Activated CD8-positive, alpha-beta memory T cell treated with anti-CD3 and anti-CD28 coated beads, Interleukin-2, amount 50 U/mL, for 24 hours (primary cell): Measurements from ENCODE around the gene SP1.
A peak's percentile ranks its signal among the peaks of the same experiment; 100 is the strongest.
"Not testable (repeated sequence)": the region's sequence is repeated elsewhere in the genome, so short reads cannot be mapped to it uniquely, and the experiment has no call there.

ENCODE experiments used
- DNase-seq: peaks from one replicate; pipeline ENCODE4 v3.0.0-alpha.2; 2020; ENCODE audit errors: extremely low read depth

The SP1 gene

GRCh38 chr12:53358836-53359419, 21.0 kb upstream of the SP1 start:
- DNase-seq, result no peak

GRCh38 chr12:53361638-53362037, 18.3 kb upstream of the SP1 start:
- not testable (repeated sequence) for DNase-seq

DNA sequence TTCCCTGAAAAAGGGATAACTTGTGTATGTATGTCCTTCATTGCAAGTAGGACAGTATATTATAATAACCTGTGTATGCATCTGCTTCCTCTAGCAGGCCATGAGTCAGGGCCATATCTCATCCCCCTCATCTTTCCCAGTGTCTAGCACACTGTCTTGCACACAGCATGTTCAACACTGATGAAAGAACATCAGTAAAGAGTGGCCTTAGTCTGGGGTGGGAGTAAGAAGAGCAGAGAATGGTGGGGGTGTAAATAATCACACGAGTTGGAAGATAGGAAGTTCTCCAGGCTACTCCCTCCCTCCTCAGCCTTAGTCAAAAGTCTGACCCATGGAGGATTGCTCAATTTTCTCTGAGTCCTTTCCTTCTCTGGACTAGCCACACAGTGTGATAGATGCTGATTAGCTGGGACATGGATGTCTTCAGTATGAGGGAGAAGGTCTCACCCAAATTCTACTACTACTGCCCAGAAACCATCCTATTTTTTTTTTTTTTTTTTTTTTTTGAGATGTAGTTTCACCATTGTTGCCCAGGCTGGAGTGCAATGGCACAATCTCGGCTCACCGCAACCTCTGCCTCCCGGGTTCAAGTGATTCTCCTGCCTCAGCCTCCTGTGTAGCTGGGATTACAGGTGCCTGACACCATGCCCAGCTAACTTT, 14.6 kb upstream of the SP1 start:
- no peak for DNase-seq

DNA sequence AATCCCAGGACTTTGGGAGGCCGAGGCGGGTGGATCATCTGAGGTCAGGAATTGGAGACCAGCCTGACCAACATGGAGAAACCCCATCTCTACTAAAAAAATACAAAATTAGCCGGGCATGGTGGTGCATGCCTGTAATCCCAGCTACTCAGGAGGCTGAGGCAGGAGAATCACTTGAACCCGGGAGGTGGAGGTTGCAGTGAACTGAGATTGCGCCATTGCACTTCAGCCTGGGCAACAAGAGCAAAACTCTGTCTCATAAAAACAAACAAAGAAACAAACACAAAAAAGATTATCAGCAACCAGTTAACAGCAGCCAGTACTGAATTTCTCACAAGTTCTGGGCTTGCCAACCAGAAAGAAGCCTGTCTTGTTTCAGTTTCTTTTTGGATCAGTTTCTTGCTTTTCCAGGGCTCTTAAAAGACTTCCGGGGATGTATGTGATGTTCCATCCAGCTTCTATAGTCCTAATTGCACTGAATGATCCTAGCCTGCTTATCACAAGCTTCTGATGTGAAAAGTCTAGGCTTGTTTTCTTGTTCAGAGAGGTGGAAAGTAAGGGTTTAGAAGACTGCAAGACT, 6.3 kb upstream of the SP1 start:
- DNase-seq, result not testable (repeated sequence)

DNA sequence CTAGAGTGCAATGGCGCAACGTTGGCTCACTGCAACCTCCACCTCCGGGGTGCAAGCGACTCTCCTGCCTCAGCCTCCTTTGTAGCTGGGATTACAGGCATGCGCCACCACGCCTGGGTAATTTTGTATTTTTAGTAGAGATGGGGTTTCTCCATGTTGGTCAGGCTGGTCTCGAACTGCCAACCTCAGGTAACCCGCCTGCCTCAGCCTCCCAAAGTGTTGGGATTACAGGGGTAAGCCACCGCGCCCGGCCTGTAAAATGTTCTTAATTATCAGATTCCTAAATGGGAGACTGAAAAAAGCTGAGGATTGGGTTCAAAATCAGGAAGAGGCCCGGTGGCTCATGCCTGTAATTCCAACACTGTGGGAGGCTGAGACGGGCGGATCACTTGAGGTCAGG, 5.7 kb upstream of the SP1 start:
- not testable (repeated sequence) for DNase-seq

- no peak for DNase-seq
Measured at GRCh38 chr12:53376747-53377146, 3.2 kb upstream of the SP1 start.

GRCh38 chr12:53378222-53378621, 1.8 kb upstream of the SP1 start:
- no peak for DNase-seq

- no peak for DNase-seq
Measured at GRCh38 chr12:53378724-53379388, 1.1 kb upstream of the SP1 start.

- peak; percentile 96 for DNase-seq
Measured at GRCh38 chr12:53379389-53380103, 430 bp upstream of the SP1 start.

- no peak for DNase-seq
Measured at GRCh38 chr12:53380794-53381730, 1.1 kb downstream of the SP1 start.

DNA sequence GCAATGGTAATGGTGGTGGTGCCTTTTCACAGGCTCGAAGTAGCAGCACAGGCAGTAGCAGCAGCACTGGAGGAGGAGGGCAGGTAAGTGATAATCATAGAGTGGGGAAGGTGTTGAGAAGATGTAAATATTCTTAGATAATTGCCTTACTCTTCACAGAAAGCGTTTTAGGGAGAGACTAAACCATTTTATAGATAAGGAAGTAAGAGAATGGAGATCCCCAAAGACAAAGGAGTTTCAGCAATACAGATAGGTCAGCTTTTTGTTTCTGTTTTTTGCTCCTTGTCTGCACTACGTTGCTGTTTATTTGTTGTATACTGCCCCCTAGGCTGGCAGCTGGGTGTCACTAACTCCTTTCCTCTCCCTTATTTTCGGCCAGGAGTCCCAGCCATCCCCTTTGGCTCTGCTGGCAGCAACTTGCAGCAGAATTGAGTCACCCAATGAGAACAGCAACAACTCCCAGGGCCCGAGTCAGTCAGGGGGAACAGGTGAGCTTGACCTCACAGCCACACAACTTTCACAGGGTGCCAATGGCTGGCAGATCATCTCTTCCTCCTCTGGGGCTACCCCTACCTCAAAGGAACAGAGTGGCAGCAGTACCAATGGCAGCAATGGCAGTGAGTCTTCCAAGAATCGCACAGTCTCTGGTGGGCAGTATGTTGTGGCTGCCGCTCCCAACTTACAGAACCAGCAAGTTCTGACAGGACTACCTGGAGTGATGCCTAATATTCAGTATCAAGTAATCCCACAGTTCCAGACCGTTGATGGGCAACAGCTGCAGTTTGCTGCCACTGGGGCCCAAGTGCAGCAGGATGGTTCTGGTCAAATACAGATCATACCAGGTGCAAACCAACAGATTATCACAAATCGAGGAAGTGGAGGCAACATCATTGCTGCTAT, 2.0 kb downstream of the SP1 start:
- no peak for DNase-seq

GRCh38 chr12:53383258-53383657, 3.3 kb downstream of the SP1 start:
- DNase-seq, result no peak

DNA sequence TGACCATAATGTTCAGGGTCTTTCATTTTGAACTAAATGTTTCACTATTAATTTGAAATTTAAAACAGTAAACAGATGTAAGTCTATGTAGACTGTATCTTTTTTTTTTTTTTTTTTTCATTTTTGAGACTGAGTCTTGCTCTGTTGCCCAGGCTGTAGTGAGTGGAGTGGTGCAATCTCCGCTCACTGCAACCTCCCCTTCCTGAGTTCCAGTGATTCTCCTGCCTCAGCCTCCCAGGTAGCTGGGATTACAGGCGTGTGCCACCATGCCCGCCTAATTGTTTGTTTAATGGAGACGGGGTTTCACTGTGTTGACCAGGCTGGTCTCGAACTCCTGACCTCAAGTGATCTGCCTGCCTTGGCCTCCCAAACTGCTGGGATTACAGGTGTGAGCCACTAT, 6.4 kb downstream of the SP1 start:
- DNase-seq, result not testable (repeated sequence)

GRCh38 chr12:53388932-53389331, 9.0 kb downstream of the SP1 start:
- no peak for DNase-seq

DNA sequence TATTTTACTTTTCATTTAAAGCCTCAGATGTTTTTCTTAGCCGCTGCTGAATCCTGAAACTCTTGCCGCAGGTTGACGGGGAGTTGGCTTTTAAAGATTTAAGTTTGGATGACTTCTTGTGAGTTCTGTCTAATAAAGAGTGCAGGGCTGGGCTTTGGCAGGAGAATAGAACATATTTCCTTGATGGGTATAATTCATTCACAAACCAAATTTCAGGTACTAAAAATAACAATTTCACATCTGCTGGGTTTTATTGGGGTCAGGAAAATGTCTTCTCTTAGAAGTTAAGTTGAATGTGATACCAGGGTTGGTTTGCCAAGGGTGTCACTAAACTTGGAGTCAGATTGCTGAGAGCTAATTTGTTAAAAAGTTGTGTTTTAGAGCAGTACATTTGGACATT, 9.7 kb downstream of the SP1 start:
- DNase-seq, result no peak

DNA sequence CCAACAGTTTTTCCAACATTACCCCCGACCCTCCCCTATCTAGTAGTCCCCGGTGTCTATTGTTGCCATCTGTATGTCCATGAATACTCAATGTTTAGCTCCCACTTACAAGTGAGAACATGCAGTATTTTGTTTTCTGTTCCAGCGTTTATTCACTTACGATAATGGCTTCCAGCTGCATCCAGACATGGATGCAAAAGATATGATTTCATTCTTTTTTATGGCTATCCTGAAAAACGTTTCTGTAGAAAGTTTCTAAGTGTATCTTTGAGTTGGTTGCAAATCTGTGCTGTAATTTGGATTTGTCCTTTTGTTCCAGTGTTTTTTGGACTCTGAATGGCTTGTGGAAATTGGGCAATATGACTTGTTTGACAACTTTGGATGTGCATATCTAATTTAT, 11.7 kb downstream of the SP1 start:
- no peak for DNase-seq

- no peak for DNase-seq
Measured at GRCh38 chr12:53399896-53400295, 19.9 kb downstream of the SP1 start.

- not testable (repeated sequence) for DNase-seq
Measured at GRCh38 chr12:53402351-53402750, 22.4 kb downstream of the SP1 start.

DNA sequence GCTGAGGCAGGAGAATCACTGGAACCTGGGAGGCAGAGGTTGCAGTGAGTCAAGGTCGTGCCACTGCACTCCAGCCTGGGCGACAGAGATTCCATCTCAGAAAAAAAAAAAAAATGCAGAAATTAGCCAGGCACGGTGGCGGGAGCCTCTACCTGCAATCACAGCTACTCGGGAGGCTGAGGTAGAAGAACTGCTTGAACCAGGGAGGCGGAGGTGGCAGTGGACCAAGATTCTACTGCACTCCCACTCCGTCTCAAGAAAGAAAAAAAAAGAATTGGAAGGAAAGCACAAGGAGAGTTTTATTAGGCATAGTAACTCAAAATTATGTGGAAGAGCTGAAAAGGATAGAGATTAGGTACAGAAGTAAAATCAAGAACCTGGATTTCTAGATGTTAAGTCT, 22.9 kb downstream of the SP1 start:
- DNase-seq, result no peak

DNA sequence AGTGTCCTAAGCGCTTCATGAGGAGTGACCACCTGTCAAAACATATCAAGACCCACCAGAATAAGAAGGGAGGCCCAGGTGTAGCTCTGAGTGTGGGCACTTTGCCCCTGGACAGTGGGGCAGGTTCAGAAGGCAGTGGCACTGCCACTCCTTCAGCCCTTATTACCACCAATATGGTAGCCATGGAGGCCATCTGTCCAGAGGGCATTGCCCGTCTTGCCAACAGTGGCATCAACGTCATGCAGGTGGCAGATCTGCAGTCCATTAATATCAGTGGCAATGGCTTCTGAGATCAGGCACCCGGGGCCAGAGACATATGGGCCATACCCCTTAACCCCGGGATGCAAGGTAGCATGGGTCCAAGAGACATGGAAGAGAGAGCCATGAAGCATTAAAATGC, 31.0 kb downstream of the SP1 start:
- DNase-seq, result no peak
